Retina (tissue), 1 donor: ENCODE results near the gene RHOT1.
A peak's percentile ranks its signal among the peaks of the same experiment; 100 is the strongest.
"Not testable (repeated sequence)": the region's sequence is repeated elsewhere in the genome, so short reads cannot be mapped to it uniquely, and the experiment has no call there.

ENCODE experiments used
- DNase-seq: peaks from one replicate; pipeline ENCODE4 v3.0.0-alpha.2; 2016

The RHOT1 gene

DNA sequence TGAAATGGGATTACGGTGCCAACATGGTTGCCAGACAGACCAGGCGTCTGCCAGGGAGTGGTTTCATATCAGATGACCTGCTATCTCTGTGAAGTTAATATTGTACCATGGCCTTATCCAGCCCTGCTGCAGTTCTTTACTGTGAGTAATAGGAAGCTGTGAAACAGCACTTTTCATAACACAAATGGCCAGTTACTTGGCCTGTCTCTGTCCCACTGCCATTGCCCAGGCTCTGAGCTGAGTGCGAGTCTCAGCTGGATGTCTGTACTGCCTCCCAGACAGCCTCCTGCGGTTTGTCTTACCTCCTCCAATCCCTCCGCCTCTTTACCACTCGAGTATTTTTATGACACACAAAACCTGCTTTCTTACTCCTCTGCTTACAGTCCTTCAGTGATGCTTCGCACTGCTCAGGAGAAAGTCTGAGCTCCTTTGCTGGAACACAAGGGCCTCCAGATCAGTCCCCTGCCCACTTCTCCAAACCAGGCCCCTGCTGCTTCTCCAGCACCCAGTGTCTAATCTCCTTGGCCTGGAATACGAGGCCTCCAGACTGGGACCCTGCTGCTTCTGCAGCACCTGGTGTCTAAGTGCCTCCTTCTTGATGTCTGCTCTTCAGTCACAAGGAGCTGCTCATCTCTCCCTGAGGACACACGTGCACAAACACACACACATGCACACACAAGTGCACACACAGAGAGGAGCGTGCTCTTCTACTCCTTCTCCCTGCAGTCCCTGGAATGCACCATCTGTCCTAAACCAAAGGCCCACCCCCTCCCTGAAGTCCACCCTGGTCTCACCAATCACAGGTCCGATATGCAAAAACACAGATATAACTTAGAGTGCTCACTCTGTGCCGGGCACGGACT lies 17.1 kb upstream of the RHOT1 start:
- no peak for DNase-seq

GRCh38 chr17:32125848-32126153 lies 16.5 kb upstream of the RHOT1 start:
- no peak for DNase-seq

GRCh38 chr17:32126325-32126724 lies 16.0 kb upstream of the RHOT1 start:
- no peak for DNase-seq

DNA sequence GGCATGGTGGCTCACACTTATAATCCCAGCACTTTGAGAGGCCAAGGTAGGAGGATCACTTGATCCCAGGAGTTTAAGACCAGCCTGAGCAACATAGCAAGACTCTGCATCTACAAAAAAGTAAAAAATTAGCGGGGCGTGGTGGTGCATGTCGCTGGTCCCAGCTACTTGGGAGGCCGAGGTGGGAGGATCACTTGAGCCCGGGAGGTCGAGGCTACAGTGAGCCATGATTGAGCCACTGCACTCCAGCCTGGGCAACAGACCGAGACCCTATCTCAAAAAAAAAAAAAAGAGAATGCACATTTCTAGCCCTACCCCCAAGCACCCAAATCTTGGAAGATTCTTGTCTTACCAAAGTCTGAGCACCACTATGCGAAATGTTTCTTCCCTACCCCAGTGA lies 15.6 kb upstream of the RHOT1 start:
- no peak for DNase-seq

GRCh38 chr17:32127158-32127897 lies 15.0 kb upstream of the RHOT1 start:
- DNase-seq: peak; percentile 87

DNA sequence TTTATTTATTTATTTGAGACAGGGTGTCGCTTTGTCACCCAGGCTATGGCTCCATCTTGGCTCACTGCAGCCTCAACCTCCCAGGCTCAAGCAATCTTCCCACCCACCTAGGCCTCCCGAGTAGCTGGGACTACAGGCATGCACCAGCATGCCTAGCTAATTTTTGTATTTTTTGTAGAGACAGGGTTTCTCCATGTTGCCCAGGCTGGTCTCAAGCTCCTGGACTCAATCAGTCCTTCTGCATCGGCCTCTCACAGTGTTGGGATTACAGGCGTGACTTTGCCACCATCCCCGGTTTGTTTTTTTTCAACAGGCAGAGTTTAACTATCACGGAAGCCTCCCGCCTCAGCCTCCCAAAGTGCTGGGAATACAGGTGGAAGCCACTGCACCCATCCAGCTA lies 13.8 kb upstream of the RHOT1 start:
- not testable (repeated sequence) for DNase-seq

- not testable (repeated sequence) for DNase-seq
Observed at GRCh38 chr17:32135497-32136117, 6.7 kb upstream of the RHOT1 start.

DNA sequence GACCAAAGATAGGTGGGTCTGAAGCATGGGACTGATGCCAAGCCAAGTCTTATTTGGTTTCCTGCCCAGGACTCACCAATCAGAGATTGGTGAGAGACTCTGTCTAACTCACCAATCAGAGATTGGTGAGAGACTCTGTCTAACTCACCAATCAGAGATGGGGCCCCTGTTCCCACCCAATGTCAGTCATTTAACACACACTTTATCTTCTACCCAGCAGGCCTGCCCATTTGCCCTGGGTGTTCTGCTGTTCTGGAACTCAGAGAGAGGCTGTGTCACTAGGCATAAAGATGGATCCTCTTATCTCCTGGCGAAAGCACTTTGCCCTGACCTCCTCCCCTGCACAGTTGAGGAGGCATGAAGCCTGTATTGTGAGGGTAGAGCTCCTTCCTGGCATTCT lies 5.4 kb upstream of the RHOT1 start:
- DNase-seq: no peak

- DNase-seq: not testable (repeated sequence)
Observed at GRCh38 chr17:32139504-32139903, 2.8 kb upstream of the RHOT1 start.

DNA sequence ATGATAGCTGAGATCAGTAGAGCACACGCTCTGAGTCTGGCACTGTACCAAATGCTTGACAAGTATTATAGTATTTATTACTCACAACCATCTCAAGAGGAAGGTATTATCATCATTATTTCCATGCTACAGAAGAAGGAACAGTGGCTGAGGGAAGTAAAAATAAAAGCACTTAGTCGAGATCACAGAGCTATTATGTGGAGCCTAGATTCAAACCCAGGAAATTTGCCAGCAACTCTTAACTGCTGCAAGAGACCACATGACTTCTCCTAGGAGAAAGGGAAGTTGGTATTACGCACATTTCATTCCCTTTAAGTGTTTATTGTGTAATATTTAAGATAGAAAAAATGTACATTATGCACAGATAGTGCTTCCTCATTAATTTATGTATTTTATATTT lies 1.0 kb upstream of the RHOT1 start:
- DNase-seq: no peak

GRCh38 chr17:32141679-32142037 lies 644 bp upstream of the RHOT1 start:
- DNase-seq: no peak

- DNase-seq: peak; percentile 79
Observed at GRCh38 chr17:32142857-32143526, 690 bp downstream of the RHOT1 start.

DNA sequence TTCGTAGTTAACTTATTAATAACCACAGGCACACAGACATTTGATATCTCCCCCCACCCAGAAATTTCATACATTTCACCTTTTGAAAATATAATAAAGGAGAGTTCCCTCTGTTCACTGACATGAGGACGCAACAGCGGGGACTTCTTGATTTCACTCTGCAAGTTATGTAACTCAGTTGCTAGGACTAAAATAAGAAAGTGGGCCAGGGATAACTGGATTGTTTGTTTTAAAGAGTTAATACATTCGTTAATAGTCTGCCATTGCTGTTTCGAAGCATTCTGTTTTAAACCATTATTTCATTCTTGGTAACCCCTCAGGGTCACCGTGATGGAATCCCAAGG lies 1.2 kb downstream of the RHOT1 start:
- no peak for DNase-seq

GRCh38 chr17:32144442-32144841 lies 2.1 kb downstream of the RHOT1 start:
- not testable (repeated sequence) for DNase-seq

GRCh38 chr17:32148351-32148750 lies 6.0 kb downstream of the RHOT1 start:
- DNase-seq: peak; percentile 67

DNA sequence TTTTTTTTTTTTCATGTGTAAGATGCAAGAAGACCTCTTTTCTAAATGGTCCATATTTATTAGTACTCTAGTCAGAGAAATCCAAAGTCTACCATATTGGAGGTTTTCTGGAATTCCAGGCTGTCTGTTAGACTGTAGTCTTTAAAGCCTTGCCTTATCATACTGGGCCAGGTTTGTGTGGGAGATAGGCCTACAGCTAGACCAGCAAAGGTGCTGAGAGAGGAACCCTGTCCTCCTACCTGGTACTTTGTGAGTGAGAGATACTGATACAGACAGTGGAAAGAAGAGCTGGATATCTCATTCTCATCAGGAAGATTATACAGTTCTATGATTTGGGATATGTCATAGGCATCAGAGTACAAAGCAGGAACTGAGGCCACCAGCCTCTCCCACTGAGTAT lies 8.1 kb downstream of the RHOT1 start:
- no peak for DNase-seq

GRCh38 chr17:32152130-32152529 lies 9.8 kb downstream of the RHOT1 start:
- DNase-seq: no peak

GRCh38 chr17:32155896-32156295 lies 13.6 kb downstream of the RHOT1 start:
- DNase-seq: no peak

- DNase-seq: no peak
Observed at GRCh38 chr17:32156656-32157055, 14.4 kb downstream of the RHOT1 start.

DNA sequence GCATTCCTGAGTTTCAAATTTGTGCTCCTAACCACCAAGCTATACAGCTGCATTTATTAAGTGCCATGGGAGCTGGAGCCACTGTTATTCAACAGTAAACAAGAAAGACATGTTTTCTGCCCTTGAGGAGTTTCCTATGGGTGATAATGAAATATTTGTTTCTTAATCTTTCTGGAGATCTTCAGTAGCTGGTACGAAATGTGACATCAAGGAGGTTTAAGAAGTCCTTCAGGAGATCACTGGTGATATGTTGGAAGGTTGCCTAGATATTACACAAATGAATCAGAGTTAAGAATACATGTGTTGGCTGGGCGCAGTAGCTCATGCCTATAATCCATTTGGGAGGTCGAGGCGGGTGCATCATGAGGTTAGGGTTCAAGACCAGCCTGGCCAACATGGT lies 14.9 kb downstream of the RHOT1 start:
- DNase-seq: no peak

GRCh38 chr17:32158870-32159585 lies 16.7 kb downstream of the RHOT1 start:
- DNase-seq: no peak

DNA sequence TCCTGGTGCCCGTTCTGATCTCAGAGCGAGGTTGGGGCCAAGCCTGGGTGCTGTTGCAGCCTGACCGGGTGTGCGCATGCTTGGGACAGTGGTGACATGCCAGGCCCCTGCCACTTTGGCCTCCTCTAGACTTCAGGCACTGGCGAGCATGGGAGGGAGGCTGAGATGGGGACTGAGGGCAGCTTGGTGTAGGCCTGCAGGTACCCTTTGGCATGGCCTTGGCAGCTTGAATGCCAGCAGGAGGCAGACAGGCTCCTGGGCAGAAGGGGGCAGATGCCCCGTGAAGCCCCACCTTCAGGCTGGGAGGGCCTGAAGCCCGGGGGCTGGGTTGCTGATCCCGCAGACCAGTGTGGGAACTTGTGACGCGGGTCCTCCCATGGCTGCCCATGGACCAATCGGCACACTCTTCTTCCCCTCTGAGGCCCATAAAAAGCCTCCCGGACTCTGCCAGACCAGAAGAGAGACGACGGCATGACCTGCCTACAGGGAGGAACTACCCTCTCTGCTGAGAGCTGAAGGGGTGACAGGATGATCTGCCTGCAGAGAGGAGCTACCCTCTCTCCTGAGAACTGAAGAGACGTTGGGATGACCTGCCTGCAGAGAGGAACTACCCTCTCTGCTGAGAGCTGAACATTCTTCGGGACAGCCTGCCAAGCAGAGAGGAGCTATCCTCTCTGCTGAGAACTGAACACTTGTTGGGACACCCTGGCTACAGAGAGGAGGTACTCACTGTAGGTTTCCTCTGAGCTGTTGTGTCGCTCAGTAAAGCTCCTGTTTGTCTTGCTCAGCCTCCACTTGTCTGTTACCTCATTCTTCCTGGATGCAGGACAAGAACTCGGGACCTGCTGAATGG lies 17.5 kb downstream of the RHOT1 start:
- DNase-seq: no peak
